Right lobe of liver (tissue), 4 donors: ENCODE results near the gene FYN.

Source experiments
- CTCF ChIP-seq, 4 donors: fragments of 200-600 bp in 3 of 4; fragments of 450-650 bp in 1 of 4; IDR thresholded peaks; one replicate each; pipeline versions ENCODE4 v1.5.1 to v1.8.0; 2016 to 2022; ENCODE audit warnings: antibody characterized with exemption in 4 of 4, mild to moderate bottlenecking in 2 of 4
- POLR2A ChIP-seq: fragments of 450-650 bp; IDR thresholded peaks from one replicate; pipeline ENCODE4 v1.6.1; 2017; ENCODE audit warnings: antibody characterized with exemption, mild to moderate bottlenecking
- donor health status: DM: no; HTN: no; CAD: no.
- donor health status: DM: no; HTN: no; CAD: no.
- donor health status: DM: no; HTN: yes; CAD: no.

GRCh38 chr6:111648100-111648499 lies 225.2 kb downstream of the FYN start:
- TF ChIP-seq CTCF (IDR thresholded peaks at IDR 0.05) (no peak), POLR2A (no peak)
